ENCODE data around the gene GAGE12E.
"Not testable (repeated sequence)": the region's sequence is repeated elsewhere in the genome, so short reads cannot be mapped to it uniquely, and the experiment has no call there.

GAGE12E gene

GRCh38 chrX:49550989-49551388, at the start of gene GAGE12E:
Gene GAGE12E, plus strand, starts transcription at chrX:49551289. Its CDS starts 1,155 bp downstream, at chrX:49552444.
- not testable (repeated sequence) for DNase-seq

- not testable (repeated sequence) for DNase-seq
Measured at GRCh38 chrX:49531877-49532276, 19.2 kb upstream of the GAGE12E start, which contains the start of gene GAGE12C. Gene GAGE12C, plus strand, starts transcription at chrX:49532177. Its CDS starts 1,155 bp downstream, at chrX:49533332.

- DNase-seq = not testable (repeated sequence)
Measured at GRCh38 chrX:49541433-49541832, 9.7 kb upstream of the GAGE12E start, which contains the start of gene GAGE12D. Gene GAGE12D, plus strand, starts transcription at chrX:49541733. Its CDS starts 1,155 bp downstream, at chrX:49542888.

- DNase-seq = not testable (repeated sequence)
Measured at GRCh38 chrX:49560542-49560941, 9.5 kb downstream of the GAGE12E start, which contains the start of gene GAGE12F. Gene GAGE12F, plus strand, starts transcription at chrX:49560842. Its CDS starts 1,155 bp downstream, at chrX:49561997.

- DNase-seq = not testable (repeated sequence)
Measured at GRCh38 chrX:49568728-49569127, 17.6 kb downstream of the GAGE12E start.

DNA sequence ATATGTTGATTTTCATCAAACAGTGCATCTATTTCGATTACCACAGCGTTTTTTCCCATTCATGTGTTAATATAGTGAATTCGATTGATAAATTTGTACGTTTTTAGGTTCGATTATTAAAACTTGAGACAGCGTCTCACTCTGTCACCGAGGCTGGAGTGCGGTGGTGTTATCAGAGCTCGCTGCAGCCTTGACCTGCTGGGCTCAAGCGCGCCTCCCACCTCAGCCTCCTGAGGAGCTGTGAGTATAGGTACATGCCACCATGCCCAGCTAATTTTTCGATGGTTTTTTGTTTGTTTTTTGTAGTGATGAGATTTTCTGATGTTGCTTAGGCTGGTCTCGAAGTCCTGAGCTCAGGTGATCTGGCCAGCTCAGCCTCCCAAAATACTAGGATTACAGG, 18.1 kb downstream of the GAGE12E start:
- DNase-seq = not testable (repeated sequence)

- not testable (repeated sequence) for DNase-seq
Measured at GRCh38 chrX:49570100-49570499, 19.0 kb downstream of the GAGE12E start, which contains the start of gene GAGE12G. Gene GAGE12G, plus strand, starts transcription at chrX:49570400. Its CDS starts 1,155 bp downstream, at chrX:49571555.

GRCh38 chrX:49579649-49580048, 28.6 kb downstream of the GAGE12E start, which contains the start of gene GAGE12H:
Gene GAGE12H, plus strand, starts transcription at chrX:49579949. Its CDS starts 1,155 bp downstream, at chrX:49581104.
- not testable (repeated sequence) for DNase-seq

DNA sequence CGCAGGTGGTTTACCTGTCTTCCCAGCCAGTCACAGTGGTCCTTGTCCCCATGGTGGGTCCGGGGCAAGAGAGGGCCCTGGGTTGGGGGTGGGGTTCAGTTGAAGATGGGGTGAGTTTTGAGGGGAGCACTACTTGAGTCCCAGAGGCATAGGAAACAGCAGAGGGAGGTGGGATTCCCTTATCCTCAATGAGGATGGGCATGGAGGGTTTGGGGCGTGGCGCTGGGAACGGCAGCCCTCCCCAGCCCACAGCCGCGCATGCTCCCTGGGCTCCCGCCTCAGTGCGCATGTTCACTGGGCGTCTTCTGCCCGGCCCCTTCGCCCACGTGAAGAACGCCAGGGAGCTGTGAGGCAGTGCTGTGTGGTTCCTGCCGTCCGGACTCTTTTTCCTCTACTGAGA, 38.1 kb downstream of the GAGE12E start, which contains the start of gene GAGE2A:
TSS of gene GAGE2A (plus strand) at position 301 of the 400 bp plus-strand sequence. CDS start 1,155 bp downstream, outside the sequence.
- DNase-seq = not testable (repeated sequence)

DNA sequence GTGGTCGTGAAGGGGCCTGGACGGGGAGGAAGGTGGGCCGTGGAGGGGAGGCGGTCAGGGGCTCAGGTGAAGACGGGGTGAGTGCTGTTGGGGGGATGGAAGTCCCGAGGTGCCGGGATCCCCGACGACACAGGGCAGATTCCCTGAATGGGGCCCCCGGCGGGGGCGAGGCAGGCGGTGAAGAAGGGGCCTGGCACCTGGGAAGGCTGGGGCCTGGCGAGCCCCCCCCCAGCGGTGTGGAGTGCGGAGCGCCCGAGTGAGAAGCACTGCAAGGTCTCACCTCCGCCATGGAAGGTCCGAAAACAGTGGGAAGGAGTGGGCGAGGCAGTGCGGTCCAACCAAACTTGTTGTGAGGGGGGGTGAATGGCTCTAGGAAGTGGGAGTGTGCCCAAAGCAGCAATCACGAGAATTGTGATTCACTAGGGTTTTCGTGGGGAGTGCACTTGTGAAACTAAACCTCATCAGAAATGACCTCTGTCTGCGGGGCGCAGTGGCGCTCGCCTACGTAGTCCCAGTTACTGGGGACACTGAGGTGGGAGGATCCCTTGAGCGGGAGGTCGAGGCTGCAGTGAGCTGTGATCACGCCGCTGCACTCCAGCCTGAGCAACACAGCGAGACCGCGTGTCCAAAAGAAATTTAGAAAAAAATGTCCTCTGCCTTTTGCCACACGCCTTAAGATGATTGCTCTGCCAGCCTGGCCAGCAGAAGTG, 38.8 kb downstream of the GAGE12E start:
- not testable (repeated sequence) for DNase-seq

DNA sequence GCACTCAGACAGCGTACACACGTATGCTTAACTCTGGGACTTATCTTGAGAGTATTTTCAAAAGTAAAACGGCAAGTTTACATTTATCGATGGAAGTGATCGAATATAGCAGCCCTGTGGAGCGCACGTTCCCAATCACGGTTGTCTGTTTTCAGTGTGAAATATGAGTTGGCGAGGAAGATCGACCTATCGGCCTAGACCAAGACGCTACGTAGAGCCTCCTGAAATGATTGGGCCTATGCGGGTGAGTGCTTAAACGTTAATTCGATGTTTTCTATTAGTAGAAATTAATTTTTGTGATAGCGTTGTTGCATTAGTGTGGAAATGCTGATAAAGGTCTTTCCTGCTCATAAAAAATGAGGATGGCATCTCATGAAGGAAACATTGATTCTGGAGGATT, 39.4 kb downstream of the GAGE12E start:
- not testable (repeated sequence) for DNase-seq

- DNase-seq = not testable (repeated sequence)
Measured at GRCh38 chrX:49598720-49599119, 47.6 kb downstream of the GAGE12E start, which contains the start of gene GAGE1. Gene GAGE1, plus strand, starts transcription at chrX:49599020. Its CDS starts 1,155 bp downstream, at chrX:49600175.

Data from GDM1 (cell line).